ENCODE results near the gene CACNA2D2. TPM values are rescaled to one million over a fixed set of nuclear protein-coding genes. Genes with fewer than 3 reads are reported as not detected.
A peak's percentile ranks its signal among the peaks of the same experiment; 100 is the strongest.

CACNA2D2 gene
- total and polyA plus RNA-seq, 12 donors, result 0.09 to 2.0 (median 0.60) TPM

GRCh38 chr3:50327129-50327528 is 176.3 kb downstream of the CACNA2D2 start:
- TF ChIP-seq CTCF (IDR thresholded peaks at IDR 0.05), result no peak
- TF ChIP-seq POLR2A (IDR thresholded peaks at IDR 0.05), result no peak
- Histone ChIP-seq H3K27ac (peak overlapping the region in 1 of 5 donors; percentile 11), H3K4me1 (replicated peaks in 1 of 2) (peaks cover 16 to 43% of the 10 kb centered on the region in 2 donors), H3K27me3 (no peaks in the 10 kb centered on the region), H3K9me3 (replicated peaks in 1 of 3) (no peaks in the 10 kb centered on the region), H3K36me3 (replicated peaks in 1 of 2) (peaks cover 0 to 42% of the 10 kb centered on the region in 2 donors), H3K4me3 (peak overlapping the region in 2 of 4 donors; percentile 63 to 83)
- 59 to 75% (median 70%) methylated on average over 4 of the region's 4 CpGs for WGBS, 4 donors
- intact Hi-C loops (cut with DNase I), result no loop called here
- peak in 1 of 7 donors; percentile 56 for DNase-seq

- H3K27me3 ChIP-seq, result no peaks in the 10 kb centered on the region
- intact Hi-C loops (cut with DNase I), result no loop called here
- WGBS, 4 donors, result 84 to 90% (median 85%) methylated on average over 8 of the region's 8 CpGs
- TF ChIP-seq POLR2A (IDR thresholded peaks at IDR 0.05) (no peak), CTCF (IDR thresholded peaks at IDR 0.05) (no peak)
- no peak overlapping the region for H3K27ac ChIP-seq
- peaks cover 0 to 33% of the 10 kb centered on the region in 2 donors for H3K36me3 ChIP-seq (replicated peaks in 1 of 2)
- DNase-seq, result no peak
- H3K4me3 ChIP-seq, result no peak overlapping the region
- H3K4me1 ChIP-seq (replicated peaks in 1 of 2), result peaks cover 20 to 48% of the 10 kb centered on the region in 2 donors
- no peaks in the 10 kb centered on the region for H3K9me3 ChIP-seq (replicated peaks in 1 of 3)
These were observed 177.3 kb downstream of the CACNA2D2 start for GRCh38 chr3:50326182-50326541.

- Histone ChIP-seq H3K27ac (peak overlapping the region in 1 of 5 donors; percentile 98), H3K4me3 (no peak overlapping the region), H3K36me3 (replicated peaks in 1 of 2) (peaks cover 0 to 27% of the 10 kb centered on the region in 2 donors), H3K4me1 (replicated peaks in 1 of 2) (peaks cover 21 to 48% of the 10 kb centered on the region in 2 donors), H3K9me3 (replicated peaks in 1 of 3) (no peaks in the 10 kb centered on the region), H3K27me3 (no peaks in the 10 kb centered on the region)
- no peak for DNase-seq
- intact Hi-C loops (cut with DNase I), result no loop called here
- 73 to 82% (median 78%) methylated on average over 11 of the region's 11 CpGs for WGBS, 4 donors
- TF ChIP-seq CTCF (IDR thresholded peaks at IDR 0.05) (no peak), POLR2A (IDR thresholded peaks at IDR 0.05) (no peak)
These were observed 177.8 kb downstream of the CACNA2D2 start for GRCh38 chr3:50325497-50326181.

GRCh38 chr3:50325113-50325480 is 178.3 kb downstream of the CACNA2D2 start:
- peaks cover 26 to 54% of the 10 kb centered on the region in 2 donors for H3K4me1 ChIP-seq (replicated peaks in 1 of 2)
- no peaks in the 10 kb centered on the region for H3K9me3 ChIP-seq (replicated peaks in 1 of 3)
- no peak for DNase-seq
- peak overlapping the region in 1 of 5 donors; percentile 98 for H3K27ac ChIP-seq
- 63 to 83% (median 70%) methylated on average over 2 of the region's 2 CpGs for WGBS, 4 donors
- H3K27me3 ChIP-seq, result no peaks in the 10 kb centered on the region
- TF ChIP-seq POLR2A (IDR thresholded peaks at IDR 0.05) (no peak), CTCF (IDR thresholded peaks at IDR 0.05) (no peak)
- H3K36me3 ChIP-seq (replicated peaks in 1 of 2), result peaks cover 0 to 22% of the 10 kb centered on the region in 2 donors
- intact Hi-C loops (cut with DNase I), result no loop called here
- H3K4me3 ChIP-seq, result no peak overlapping the region

Measured in adrenal gland (tissue), 12 donors.